ENCODE measurements around the gene SCARB1.

SCARB1 gene

DNA sequence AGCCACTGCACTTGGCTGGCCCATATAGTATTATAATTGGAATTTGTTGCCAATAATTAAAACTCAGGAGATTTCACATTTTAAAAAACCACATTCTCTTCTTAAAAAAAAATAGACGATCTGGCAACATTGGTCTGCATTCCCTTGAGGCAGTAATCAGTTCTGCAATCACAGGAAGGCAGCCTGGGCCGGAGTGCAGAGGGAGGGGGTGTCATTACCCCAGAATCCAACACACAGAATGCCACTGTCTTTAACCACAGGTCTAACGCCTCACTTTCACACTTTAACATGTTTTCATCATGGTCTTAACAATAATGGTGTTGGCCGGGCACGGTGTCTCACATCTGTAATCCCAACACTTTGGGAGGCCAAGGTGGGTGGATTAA, 100.1 kb downstream of the SCARB1 start (continued):
- TF ChIP-seq, protein P1, sequence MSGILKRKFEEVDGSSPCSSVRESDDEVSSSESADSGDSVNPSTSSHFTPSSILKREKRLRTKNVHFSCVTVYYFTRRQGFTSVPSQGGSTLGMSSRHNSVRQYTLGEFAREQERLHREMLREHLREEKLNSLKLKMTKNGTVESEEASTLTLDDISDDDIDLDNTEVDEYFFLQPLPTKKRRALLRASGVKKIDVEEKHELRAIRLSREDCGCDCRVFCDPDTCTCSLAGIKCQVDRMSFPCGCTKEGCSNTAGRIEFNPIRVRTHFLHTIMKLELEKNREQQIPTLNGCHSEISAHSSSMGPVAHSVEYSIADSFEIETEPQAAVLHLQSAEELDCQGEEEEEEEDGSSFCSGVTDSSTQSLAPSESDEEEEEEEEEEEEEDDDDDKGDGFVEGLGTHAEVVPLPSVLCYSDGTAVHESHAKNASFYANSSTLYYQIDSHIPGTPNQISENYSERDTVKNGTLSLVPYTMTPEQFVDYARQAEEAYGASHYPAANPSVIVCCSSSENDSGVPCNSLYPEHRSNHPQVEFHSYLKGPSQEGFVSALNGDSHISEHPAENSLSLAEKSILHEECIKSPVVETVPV (CRISPR knock-in tag; IDR thresholded peaks at IDR 0.05) = no peak
- TF ChIP-seq, protein P2, sequence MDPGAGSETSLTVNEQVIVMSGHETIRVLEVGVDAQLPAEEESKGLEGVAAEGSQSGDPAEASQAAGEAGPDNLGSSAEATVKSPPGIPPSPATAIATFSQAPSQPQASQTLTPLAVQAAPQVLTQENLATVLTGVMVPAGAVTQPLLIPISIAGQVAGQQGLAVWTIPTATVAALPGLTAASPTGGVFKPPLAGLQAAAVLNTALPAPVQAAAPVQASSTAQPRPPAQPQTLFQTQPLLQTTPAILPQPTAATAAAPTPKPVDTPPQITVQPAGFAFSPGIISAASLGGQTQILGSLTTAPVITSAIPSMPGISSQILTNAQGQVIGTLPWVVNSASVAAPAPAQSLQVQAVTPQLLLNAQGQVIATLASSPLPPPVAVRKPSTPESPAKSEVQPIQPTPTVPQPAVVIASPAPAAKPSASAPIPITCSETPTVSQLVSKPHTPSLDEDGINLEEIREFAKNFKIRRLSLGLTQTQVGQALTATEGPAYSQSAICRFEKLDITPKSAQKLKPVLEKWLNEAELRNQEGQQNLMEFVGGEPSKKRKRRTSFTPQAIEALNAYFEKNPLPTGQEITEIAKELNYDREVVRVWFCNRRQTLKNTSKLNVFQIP (CRISPR knock-in tag; IDR thresholded peaks at IDR 0.05; ENCODE audit: borderline replicate concordance, low read depth) = no peak

DNA sequence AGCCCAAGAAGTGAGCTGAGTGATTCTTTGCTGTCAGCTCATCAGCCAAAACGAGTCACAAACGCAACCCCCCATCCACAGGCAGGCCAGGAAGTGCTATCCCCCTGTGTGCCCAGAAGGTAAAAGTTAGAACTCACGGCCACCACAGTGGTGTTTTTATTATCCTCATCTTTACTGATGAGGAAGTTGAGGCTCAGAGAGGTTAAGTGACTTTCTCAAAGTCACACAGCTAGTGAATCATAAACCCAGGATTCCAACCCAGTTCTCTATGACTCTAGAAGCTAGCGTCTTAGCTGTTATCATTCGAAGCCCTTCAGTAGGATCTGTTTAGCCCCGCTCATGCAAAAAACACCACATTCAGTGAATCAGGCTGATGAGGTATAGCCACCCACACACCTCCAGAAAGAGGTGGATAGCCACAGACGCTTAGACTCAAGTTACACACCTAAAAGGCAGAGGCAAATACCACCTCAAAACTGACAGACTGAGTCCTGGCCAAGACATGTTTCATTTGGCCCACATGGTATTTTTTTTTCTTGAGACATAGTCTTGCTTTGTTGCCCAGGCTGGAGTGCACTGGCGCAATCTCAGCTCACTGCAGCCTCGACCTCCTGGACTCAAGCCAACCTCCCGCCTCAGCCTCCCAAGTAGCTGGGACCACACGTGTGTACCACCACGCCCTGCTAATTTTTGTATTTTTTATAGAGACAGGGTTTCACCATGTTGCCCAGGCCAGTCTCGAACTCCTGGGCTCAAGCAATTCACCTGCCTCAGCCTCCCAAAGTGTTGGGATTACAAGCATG, 100.7 kb downstream of the SCARB1 start:
- no peak for ATAC-seq
- no peak for TF ChIP-seq ZC3H10 (CRISPR knock-in tag; IDR thresholded peaks at IDR 0.05)
- TF ChIP-seq, protein P1 (CRISPR knock-in tag; IDR thresholded peaks at IDR 0.05) = no peak
- TF ChIP-seq, protein P3, sequence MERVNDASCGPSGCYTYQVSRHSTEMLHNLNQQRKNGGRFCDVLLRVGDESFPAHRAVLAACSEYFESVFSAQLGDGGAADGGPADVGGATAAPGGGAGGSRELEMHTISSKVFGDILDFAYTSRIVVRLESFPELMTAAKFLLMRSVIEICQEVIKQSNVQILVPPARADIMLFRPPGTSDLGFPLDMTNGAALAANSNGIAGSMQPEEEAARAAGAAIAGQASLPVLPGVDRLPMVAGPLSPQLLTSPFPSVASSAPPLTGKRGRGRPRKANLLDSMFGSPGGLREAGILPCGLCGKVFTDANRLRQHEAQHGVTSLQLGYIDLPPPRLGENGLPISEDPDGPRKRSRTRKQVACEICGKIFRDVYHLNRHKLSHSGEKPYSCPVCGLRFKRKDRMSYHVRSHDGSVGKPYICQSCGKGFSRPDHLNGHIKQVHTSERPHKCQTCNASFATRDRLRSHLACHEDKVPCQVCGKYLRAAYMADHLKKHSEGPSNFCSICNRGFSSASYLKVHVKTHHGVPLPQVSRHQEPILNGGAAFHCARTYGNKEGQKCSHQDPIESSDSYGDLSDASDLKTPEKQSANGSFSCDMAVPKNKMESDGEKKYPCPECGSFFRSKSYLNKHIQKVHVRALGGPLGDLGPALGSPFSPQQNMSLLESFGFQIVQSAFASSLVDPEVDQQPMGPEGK (CRISPR knock-in tag; IDR thresholded peaks at IDR 0.05; ENCODE audit: borderline replicate concordance) = no peak
- no peak for TF ChIP-seq TOX (CRISPR knock-in tag; IDR thresholded peaks at IDR 0.05; ENCODE audit: borderline replicate concordance)
- TF ChIP-seq, protein P4, sequence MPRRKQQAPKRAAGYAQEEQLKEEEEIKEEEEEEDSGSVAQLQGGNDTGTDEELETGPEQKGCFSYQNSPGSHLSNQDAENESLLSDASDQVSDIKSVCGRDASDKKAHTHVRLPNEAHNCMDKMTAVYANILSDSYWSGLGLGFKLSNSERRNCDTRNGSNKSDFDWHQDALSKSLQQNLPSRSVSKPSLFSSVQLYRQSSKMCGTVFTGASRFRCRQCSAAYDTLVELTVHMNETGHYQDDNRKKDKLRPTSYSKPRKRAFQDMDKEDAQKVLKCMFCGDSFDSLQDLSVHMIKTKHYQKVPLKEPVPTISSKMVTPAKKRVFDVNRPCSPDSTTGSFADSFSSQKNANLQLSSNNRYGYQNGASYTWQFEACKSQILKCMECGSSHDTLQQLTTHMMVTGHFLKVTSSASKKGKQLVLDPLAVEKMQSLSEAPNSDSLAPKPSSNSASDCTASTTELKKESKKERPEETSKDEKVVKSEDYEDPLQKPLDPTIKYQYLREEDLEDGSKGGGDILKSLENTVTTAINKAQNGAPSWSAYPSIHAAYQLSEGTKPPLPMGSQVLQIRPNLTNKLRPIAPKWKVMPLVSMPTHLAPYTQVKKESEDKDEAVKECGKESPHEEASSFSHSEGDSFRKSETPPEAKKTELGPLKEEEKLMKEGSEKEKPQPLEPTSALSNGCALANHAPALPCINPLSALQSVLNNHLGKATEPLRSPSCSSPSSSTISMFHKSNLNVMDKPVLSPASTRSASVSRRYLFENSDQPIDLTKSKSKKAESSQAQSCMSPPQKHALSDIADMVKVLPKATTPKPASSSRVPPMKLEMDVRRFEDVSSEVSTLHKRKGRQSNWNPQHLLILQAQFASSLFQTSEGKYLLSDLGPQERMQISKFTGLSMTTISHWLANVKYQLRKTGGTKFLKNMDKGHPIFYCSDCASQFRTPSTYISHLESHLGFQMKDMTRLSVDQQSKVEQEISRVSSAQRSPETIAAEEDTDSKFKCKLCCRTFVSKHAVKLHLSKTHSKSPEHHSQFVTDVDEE (CRISPR knock-in tag; IDR thresholded peaks at IDR 0.05) = no peak
- no peak for TF ChIP-seq TCF4 (CRISPR knock-in tag; IDR thresholded peaks at IDR 0.05; ENCODE audit: borderline replicate concordance)
- no peak for TF ChIP-seq PPARA (CRISPR knock-in tag; IDR thresholded peaks at IDR 0.05; ENCODE audit: borderline replicate concordance)

DNA sequence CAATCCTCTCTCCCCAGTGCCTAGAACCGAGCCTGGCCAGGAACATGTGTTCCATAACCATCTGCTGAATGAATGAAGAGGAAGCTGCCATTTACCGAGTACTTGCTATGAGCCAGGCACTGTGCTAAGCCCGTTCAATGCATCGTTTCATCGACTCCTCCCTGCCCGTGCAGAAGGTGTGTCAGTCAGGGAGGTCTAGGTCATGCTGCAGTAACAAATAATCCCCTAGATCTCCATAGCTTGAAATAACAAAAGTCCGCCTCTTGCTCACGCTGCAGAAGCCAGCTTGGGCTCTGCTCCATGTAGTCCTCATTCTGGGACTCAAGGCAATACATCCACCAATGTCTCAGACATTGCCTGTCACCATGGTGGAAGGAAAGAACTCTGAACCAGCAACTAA, 101.3 kb downstream of the SCARB1 start:
- no peak for ATAC-seq
- no peak for TF ChIP-seq ZC3H10 (CRISPR knock-in tag; IDR thresholded peaks at IDR 0.05)
- TF ChIP-seq CSDC2 (CRISPR knock-in tag; IDR thresholded peaks at IDR 0.05) = no peak
- TF ChIP-seq, protein P4 (CRISPR knock-in tag; IDR thresholded peaks at IDR 0.05) = no peak
- no peak for TF ChIP-seq TOX (CRISPR knock-in tag; IDR thresholded peaks at IDR 0.05; ENCODE audit: borderline replicate concordance)
- no peak for TF ChIP-seq ZNF565 (CRISPR knock-in tag; conservative IDR thresholded peaks at IDR 0.05; ENCODE audit: low read depth)
- no peak for TF ChIP-seq ZNF70 (CRISPR knock-in tag; IDR thresholded peaks at IDR 0.05)
- TF ChIP-seq, protein P3 (CRISPR knock-in tag; IDR thresholded peaks at IDR 0.05; ENCODE audit: borderline replicate concordance) = no peak
- no peak for TF ChIP-seq ESRRG (CRISPR knock-in tag; IDR thresholded peaks at IDR 0.05)
- TF ChIP-seq, protein P2 (CRISPR knock-in tag; IDR thresholded peaks at IDR 0.05; ENCODE audit: borderline replicate concordance, low read depth) = no peak
- no peak for TF ChIP-seq PPARA (CRISPR knock-in tag; IDR thresholded peaks at IDR 0.05; ENCODE audit: borderline replicate concordance)
- no peak for TF ChIP-seq SNAI2 (CRISPR knock-in tag; IDR thresholded peaks at IDR 0.05)
- no peak for TF ChIP-seq ZFP30 (CRISPR knock-in tag; IDR thresholded peaks at IDR 0.05)
- no peak for TF ChIP-seq ISL1 (CRISPR knock-in tag; IDR thresholded peaks at IDR 0.05)
